Mesendoderm (in vitro differentiated cells): ENCODE measurements around the gene DAW1.

ENCODE experiments used
- DNase-seq: peaks from one replicate; pipeline ENCODE4 v3.0.0; 2013
- H2AK5ac ChIP-seq: 2 replicates; pipeline ENCODE4 v1.6.1; 2013; ENCODE audit warnings: low read length, inconsistent platforms
- H2BK120ac ChIP-seq: 2 replicates; pipeline ENCODE4 v1.6.1; 2013; ENCODE audit warnings: low read depth, mild to moderate bottlenecking, low read length, moderate library complexity, mixed read lengths
- H2BK15ac ChIP-seq: replicated peaks from 2 replicates; pipeline ENCODE4 v1.6.1; 2013; ENCODE audit warnings: low read depth, mild to moderate bottlenecking, moderate library complexity
- H2BK5ac ChIP-seq: 2 replicates; pipeline ENCODE4 v1.6.1; 2013; ENCODE audit warnings: low read length, inconsistent platforms
- H3K18ac ChIP-seq: 2 replicates; pipeline ENCODE4 v1.6.1; 2013; ENCODE audit warnings: mild to moderate bottlenecking, low read length, mixed read lengths
- H3K23ac ChIP-seq: one replicate; pipeline ENCODE4 v1.6.1; 2013; ENCODE audit warnings: low read length
- H3K27ac ChIP-seq: 2 replicates; pipeline ENCODE4 v1.5.1; 2013; ENCODE audit warnings: low read depth, mild to moderate bottlenecking, inconsistent platforms, low read length, moderate library complexity
- H3K27me3 ChIP-seq: 2 replicates; pipeline ENCODE4 v1.6.1; 2013; ENCODE audit warnings: low read length, control low read depth, mild to moderate bottlenecking, inconsistent platforms; ENCODE audit not compliant: insufficient read depth, poor library complexity
- H3K36me3 ChIP-seq: 2 replicates; pipeline ENCODE4 v1.6.1; 2013; ENCODE audit warnings: low read length, inconsistent platforms; ENCODE audit not compliant: control insufficient read depth, insufficient read depth
- H3K4ac ChIP-seq: one replicate; pipeline ENCODE4 v1.6.1; 2013; ENCODE audit warnings: low read depth, mild to moderate bottlenecking, low read length, moderate library complexity
- H3K4me1 ChIP-seq: 2 replicates; pipeline ENCODE4 v1.6.1; 2013; ENCODE audit warnings: low read depth, low read length, inconsistent platforms; ENCODE audit not compliant: control insufficient read depth
- H3K4me2 ChIP-seq: 2 replicates; pipeline ENCODE4 v1.6.1; 2013; ENCODE audit warnings: low read length
- H3K4me3 ChIP-seq: 2 replicates; pipeline ENCODE4 v1.5.1; 2013; ENCODE audit warnings: mild to moderate bottlenecking, low read length
- H3K56ac ChIP-seq: one replicate; pipeline ENCODE4 v1.6.1; 2013; ENCODE audit warnings: low read length
- H3K79me1 ChIP-seq: 2 replicates; pipeline ENCODE4 v1.6.1; 2013; ENCODE audit warnings: low read length, inconsistent platforms
- H3K79me2 ChIP-seq: 2 replicates; pipeline ENCODE4 v1.6.1; 2013; ENCODE audit warnings: mild to moderate bottlenecking, low read length; ENCODE audit not compliant: control insufficient read depth, insufficient read depth
- H3K9ac ChIP-seq: 2 replicates; pipeline ENCODE4 v1.6.1; 2013; ENCODE audit warnings: low read length, inconsistent platforms
- H4K5ac ChIP-seq: one replicate; pipeline ENCODE4 v1.6.1; 2013; ENCODE audit warnings: low read length
- H4K8ac ChIP-seq: one replicate; pipeline ENCODE4 v1.6.1; 2013; ENCODE audit warnings: low read depth, mild to moderate bottlenecking, control low read depth, low read length, moderate library complexity
- WGBS: extraction: QIAGEN DNeasy Blood & Tissue Kit; methylation state at CpG from one replicate; pipeline ENCODE4 v1.1.7; 2013; ENCODE audit warnings: low lambda C conversion rate, missing lambda C conversion rate; ENCODE audit not compliant: insufficient coverage; ENCODE audit errors: extremely low coverage; 5-methylcytosine and 5-hydroxymethylcytosine counted together

Gene DAW1

DNA sequence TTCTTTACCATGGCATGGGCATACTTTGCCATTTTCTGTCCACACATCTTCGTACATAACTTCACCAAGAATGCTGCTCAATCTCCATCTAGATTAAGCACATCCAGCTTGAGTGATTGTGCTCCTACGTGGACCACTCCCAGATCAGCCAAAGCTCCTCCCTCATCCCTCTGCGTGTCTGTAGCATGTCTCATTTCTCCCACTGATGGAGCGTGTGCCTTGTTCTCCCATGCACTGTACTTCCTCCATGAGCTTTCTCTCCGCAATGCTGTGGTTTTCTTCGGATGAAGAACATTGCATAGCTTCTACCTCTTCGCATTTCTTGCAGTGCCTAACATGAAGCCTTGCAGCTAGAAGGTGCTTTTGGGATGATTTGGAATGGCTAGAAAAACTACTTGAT lies 44.3 kb upstream of the DAW1 start:
- WGBS: no CpG with 5 or more reads among the region's 7 CpGs
- H3K79me1 ChIP-seq: no peaks in the 10 kb centered on the region
- no peaks in the 10 kb centered on the region for H3K36me3 ChIP-seq
- no peak overlapping the region for H3K4ac ChIP-seq
- H2BK5ac ChIP-seq: no peak overlapping the region
- no peak overlapping the region for H3K56ac ChIP-seq
- no peak overlapping the region for H2BK15ac ChIP-seq
- H4K8ac ChIP-seq: no peak overlapping the region
- no peak overlapping the region for H3K27ac ChIP-seq
- H2BK120ac ChIP-seq: no peak overlapping the region
- no peaks in the 10 kb centered on the region for H3K79me2 ChIP-seq
- H3K27me3 ChIP-seq: no peaks in the 10 kb centered on the region
- no peak overlapping the region for H3K18ac ChIP-seq
- H4K5ac ChIP-seq: no peak overlapping the region
- H3K23ac ChIP-seq: no peak overlapping the region
- H3K4me2 ChIP-seq: no peak overlapping the region
- no peak overlapping the region for H3K9ac ChIP-seq
- no peak overlapping the region for H3K4me3 ChIP-seq
- no peak for DNase-seq
- no peaks in the 10 kb centered on the region for H3K4me1 ChIP-seq
- no peak overlapping the region for H2AK5ac ChIP-seq

DNA sequence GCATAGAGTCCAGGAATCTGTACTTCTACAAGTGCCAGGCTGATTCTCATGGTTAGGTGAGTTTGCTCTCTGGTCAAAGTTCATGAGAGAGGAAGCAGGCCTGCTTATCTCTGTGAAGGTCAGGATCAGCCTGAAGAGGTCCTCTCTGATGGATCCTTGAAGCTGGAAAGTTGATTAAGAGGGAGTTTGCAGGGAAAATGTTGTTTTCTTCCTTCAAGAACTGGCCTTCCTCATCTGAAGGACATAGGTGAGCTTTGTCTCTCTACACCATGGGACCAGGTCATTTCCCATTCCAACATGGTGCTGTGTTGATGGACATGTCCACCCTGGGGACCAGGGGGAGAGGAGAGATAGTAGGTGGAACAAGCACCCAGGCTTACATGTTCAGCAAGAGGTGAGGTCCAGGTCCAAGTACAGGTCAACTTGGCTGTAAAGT lies 42.9 kb upstream of the DAW1 start:
- Histone ChIP-seq H2AK5ac (no peak overlapping the region), H3K79me1 (no peaks in the 10 kb centered on the region), H3K4ac (no peak overlapping the region), H4K5ac (no peak overlapping the region), H2BK5ac (no peak overlapping the region), H3K36me3 (no peaks in the 10 kb centered on the region), H3K23ac (no peak overlapping the region), H3K27ac (no peak overlapping the region), H3K18ac (no peak overlapping the region), H3K4me2 (no peak overlapping the region), H3K56ac (no peak overlapping the region), H3K27me3 (no peaks in the 10 kb centered on the region), H3K4me3 (no peak overlapping the region), H3K9ac (no peak overlapping the region), H2BK15ac (no peak overlapping the region), H3K4me1 (no peaks in the 10 kb centered on the region), H4K8ac (no peak overlapping the region), H2BK120ac (no peak overlapping the region), H3K79me2 (no peaks in the 10 kb centered on the region)
- no peak for DNase-seq

DNA sequence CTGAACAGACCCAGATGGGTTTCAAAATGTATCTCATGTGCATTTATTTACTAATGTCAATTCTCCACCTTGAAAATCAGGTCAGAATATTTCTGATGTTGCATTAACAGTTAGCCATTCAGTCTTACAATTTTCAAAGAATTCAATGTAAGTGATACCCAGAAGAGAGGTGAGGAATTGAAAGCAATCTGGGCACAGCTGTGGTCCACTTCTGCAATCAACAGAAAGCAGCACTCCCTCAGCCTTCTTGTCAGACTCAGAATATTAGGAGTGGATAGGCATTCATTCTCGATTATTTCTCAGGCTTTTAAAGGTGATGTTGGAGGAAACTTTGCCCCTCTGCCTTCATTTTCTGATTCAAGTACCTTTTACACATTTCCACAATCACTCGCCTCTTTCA lies 42.1 kb upstream of the DAW1 start:
- no peak for DNase-seq
- Histone ChIP-seq H3K9ac (no peak overlapping the region), H3K18ac (no peak overlapping the region), H2BK120ac (no peak overlapping the region), H4K5ac (no peak overlapping the region), H2BK15ac (no peak overlapping the region), H3K27me3 (no peaks in the 10 kb centered on the region), H3K79me2 (no peaks in the 10 kb centered on the region), H2BK5ac (no peak overlapping the region), H3K36me3 (no peaks in the 10 kb centered on the region), H2AK5ac (no peak overlapping the region), H3K23ac (no peak overlapping the region), H3K56ac (no peak overlapping the region), H3K79me1 (no peaks in the 10 kb centered on the region), H3K4ac (no peak overlapping the region), H3K27ac (no peak overlapping the region), H4K8ac (no peak overlapping the region), H3K4me2 (no peak overlapping the region), H3K4me1 (no peaks in the 10 kb centered on the region), H3K4me3 (no peak overlapping the region)
- WGBS: 100% methylated on average over 1 of the region's 2 CpGs

DNA sequence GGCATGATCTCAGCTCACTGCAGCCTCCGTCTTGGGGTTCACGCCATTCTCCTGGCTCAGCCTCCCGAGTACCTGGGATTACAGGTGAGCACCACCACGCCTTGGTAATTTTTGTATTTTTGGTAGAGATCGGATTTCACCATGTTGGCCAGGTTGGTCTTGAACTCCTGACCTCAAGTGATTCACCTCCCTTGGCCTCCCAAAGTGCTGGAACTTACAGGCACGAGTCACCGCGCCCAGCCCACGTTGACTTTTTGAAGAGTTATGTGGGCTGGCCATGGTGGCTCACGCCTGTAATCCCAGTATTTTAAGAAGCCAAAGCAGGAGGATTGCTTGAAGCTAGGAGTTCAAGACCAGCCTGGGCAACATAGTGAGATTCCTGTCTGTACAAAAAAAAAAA lies 37.0 kb upstream of the DAW1 start:
- no peaks in the 10 kb centered on the region for H3K36me3 ChIP-seq
- no peak overlapping the region for H3K4ac ChIP-seq
- no peak overlapping the region for H2BK120ac ChIP-seq
- H3K79me2 ChIP-seq: no peaks in the 10 kb centered on the region
- H3K79me1 ChIP-seq: no peaks in the 10 kb centered on the region
- no peak overlapping the region for H3K9ac ChIP-seq
- no peak overlapping the region for H4K8ac ChIP-seq
- H4K5ac ChIP-seq: no peak overlapping the region
- H3K4me2 ChIP-seq: no peak overlapping the region
- H3K4me1 ChIP-seq: no peaks in the 10 kb centered on the region
- no peak overlapping the region for H3K18ac ChIP-seq
- no peak overlapping the region for H3K56ac ChIP-seq
- no peak overlapping the region for H2AK5ac ChIP-seq
- H3K27ac ChIP-seq: no peak overlapping the region
- no peak for DNase-seq
- no peak overlapping the region for H3K4me3 ChIP-seq
- no peak overlapping the region for H2BK15ac ChIP-seq
- no peak overlapping the region for H2BK5ac ChIP-seq
- H3K27me3 ChIP-seq: no peaks in the 10 kb centered on the region
- WGBS: no CpG with 5 or more reads among the region's 10 CpGs
- no peak overlapping the region for H3K23ac ChIP-seq

DNA sequence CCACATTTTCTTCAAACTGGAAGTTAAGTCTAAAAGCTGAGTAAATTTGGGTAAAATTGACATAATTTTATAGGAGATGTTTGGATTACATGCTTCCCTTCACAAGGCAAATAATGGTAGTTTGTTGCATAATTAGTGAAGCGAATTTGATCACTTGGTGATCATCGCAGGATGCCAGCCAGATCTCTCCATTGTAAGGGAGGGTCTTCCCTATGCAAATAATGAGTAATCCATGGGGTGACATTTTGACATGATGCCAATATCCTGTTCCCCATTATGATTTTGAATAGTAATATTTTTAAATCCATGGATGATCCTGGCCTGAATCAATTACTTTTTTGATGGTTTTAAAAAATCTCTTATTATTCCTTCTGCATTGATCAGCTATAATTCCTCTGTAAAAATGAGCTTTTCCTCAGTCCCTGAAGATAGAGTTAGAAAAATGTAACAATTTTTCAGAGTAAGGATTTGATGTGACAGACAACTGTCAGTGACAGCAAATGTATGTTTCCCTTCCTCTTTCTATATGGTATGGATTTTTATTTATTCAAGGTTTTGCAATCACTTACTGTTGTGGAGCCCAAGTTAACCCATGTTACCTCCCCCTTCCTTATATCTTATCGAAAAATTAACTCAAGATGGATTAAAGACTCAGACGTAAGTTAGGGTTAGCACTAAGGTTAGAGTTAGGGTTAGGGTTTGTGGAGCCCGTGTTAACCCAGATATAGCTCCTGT lies 36.3 kb upstream of the DAW1 start:
- no peak for DNase-seq
- no peak overlapping the region for H3K27ac ChIP-seq
- H3K4me1 ChIP-seq: no peaks in the 10 kb centered on the region
- no peak overlapping the region for H3K4me3 ChIP-seq
- no peak overlapping the region for H3K18ac ChIP-seq
- H3K4me2 ChIP-seq: no peak overlapping the region
- H2BK120ac ChIP-seq: no peak overlapping the region
- no peak overlapping the region for H3K23ac ChIP-seq
- no peak overlapping the region for H4K5ac ChIP-seq
- H2BK5ac ChIP-seq: no peak overlapping the region
- no peaks in the 10 kb centered on the region for H3K79me1 ChIP-seq
- H2BK15ac ChIP-seq: no peak overlapping the region
- no peaks in the 10 kb centered on the region for H3K79me2 ChIP-seq
- no peak overlapping the region for H4K8ac ChIP-seq
- no peak overlapping the region for H3K9ac ChIP-seq
- H3K27me3 ChIP-seq: no peaks in the 10 kb centered on the region
- no peak overlapping the region for H3K4ac ChIP-seq
- no peak overlapping the region for H2AK5ac ChIP-seq
- WGBS: no CpG with 5 or more reads among the region's 5 CpGs
- no peak overlapping the region for H3K56ac ChIP-seq
- H3K36me3 ChIP-seq: no peaks in the 10 kb centered on the region
